H9 (cell line): ENCODE data around the gene PSMB1. TPM values are rescaled to one million over a fixed set of nuclear protein-coding genes. Genes with fewer than 3 reads are reported as not detected.
"Not testable (repeated sequence)": the region's sequence is repeated elsewhere in the genome, so short reads cannot be mapped to it uniquely, and the experiment has no call there.

Experiments
- DNase-seq: peaks from one replicate; pipeline ENCODE4 v3.0.0-alpha.2; 2017
- H2AFZ ChIP-seq: one replicate; pipeline ENCODE4 v1.6.1; 2013; ENCODE audit warnings: mild to moderate bottlenecking, low read length, control low read depth, moderate library complexity
- H2AK5ac ChIP-seq: 2 replicates; pipeline ENCODE4 v1.6.1; 2013; ENCODE audit warnings: low read length, control low read depth, mixed read lengths; ENCODE audit not compliant: insufficient read length
- H2BK120ac ChIP-seq: one replicate; pipeline ENCODE4 v1.6.1; 2013; ENCODE audit warnings: low read depth, mild to moderate bottlenecking, low read length, control low read depth, inconsistent platforms; ENCODE audit not compliant: poor library complexity, severe bottlenecking
- H2BK12ac ChIP-seq: 2 replicates; pipeline ENCODE4 v1.6.1; 2013; ENCODE audit warnings: low read length, control low read depth, mixed read lengths, low read depth; ENCODE audit not compliant: insufficient read length
- H2BK15ac ChIP-seq: 2 replicates; pipeline ENCODE4 v1.6.1; 2013; ENCODE audit warnings: low read depth, low read length, control low read depth
- H2BK20ac ChIP-seq: one replicate; pipeline ENCODE4 v1.6.1; 2013; ENCODE audit warnings: low read depth, mild to moderate bottlenecking, low read length, control low read depth, inconsistent platforms; ENCODE audit not compliant: poor library complexity, severe bottlenecking
- H2BK5ac ChIP-seq: 2 replicates; pipeline ENCODE4 v1.6.1; 2013; ENCODE audit warnings: low read length, control low read depth, mixed read lengths; ENCODE audit not compliant: insufficient read length
- H3K14ac ChIP-seq: 2 replicates; pipeline ENCODE4 v1.6.1; 2013; ENCODE audit warnings: low read length, control low read depth; ENCODE audit not compliant: insufficient read depth
- H3K18ac ChIP-seq: 2 replicates; pipeline ENCODE4 v1.6.1; 2013; ENCODE audit warnings: low read depth, mild to moderate bottlenecking, mixed read lengths, low read length, control low read depth; ENCODE audit not compliant: insufficient read length
- H3K23ac ChIP-seq: 2 replicates; pipeline ENCODE4 v1.6.1; 2013; ENCODE audit warnings: low read length, control low read depth, mixed read lengths, low read depth; ENCODE audit not compliant: insufficient read length
- H3K23me2 ChIP-seq: 2 replicates; pipeline ENCODE4 v1.6.1; 2013; ENCODE audit warnings: low read depth, mild to moderate bottlenecking, mixed read lengths, low read length, control low read depth; ENCODE audit not compliant: insufficient read length, poor library complexity, severe bottlenecking
- H3K27ac ChIP-seq: 2 replicates; pipeline ENCODE4 v1.5.1; 2013; ENCODE audit warnings: low read length, control low read depth, mixed read lengths, low read depth; ENCODE audit not compliant: insufficient read length
- H3K27me3 ChIP-seq: 2 replicates; pipeline ENCODE4 v1.6.1; 2013; ENCODE audit warnings: low read length, control low read depth, inconsistent platforms; ENCODE audit not compliant: insufficient read depth
- H3K4ac ChIP-seq: 2 replicates; pipeline ENCODE4 v1.6.1; 2013; ENCODE audit warnings: low read depth, mild to moderate bottlenecking, control low read depth, inconsistent platforms, low read length, moderate library complexity
- H3K4me1 ChIP-seq: 2 replicates; pipeline ENCODE4 v1.6.1; 2013; ENCODE audit warnings: low read length, control low read depth, inconsistent platforms; ENCODE audit not compliant: insufficient read depth
- H3K4me2 ChIP-seq: 2 replicates; pipeline ENCODE4 v1.6.1; 2013; ENCODE audit warnings: low read length, control low read depth, mixed read lengths; ENCODE audit not compliant: insufficient read length, insufficient read depth
- H3K56ac ChIP-seq: 2 replicates; pipeline ENCODE4 v1.6.1; 2013; ENCODE audit warnings: low read depth, mild to moderate bottlenecking, mixed read lengths, low read length, control low read depth; ENCODE audit not compliant: insufficient read length
- H3K79me1 ChIP-seq: 2 replicates; pipeline ENCODE4 v1.6.1; 2013; ENCODE audit warnings: low read depth, mild to moderate bottlenecking, moderate library complexity, low read length, control low read depth, inconsistent platforms; ENCODE audit not compliant: insufficient read depth, poor library complexity, severe bottlenecking
- H3K79me2 ChIP-seq: 2 replicates; pipeline ENCODE4 v1.6.1; 2013; ENCODE audit warnings: low read length, control low read depth, inconsistent platforms; ENCODE audit not compliant: insufficient read depth
- H3K9ac ChIP-seq: 2 replicates; pipeline ENCODE4 v1.6.1; 2013; ENCODE audit warnings: low read length, control low read depth, mixed read lengths; ENCODE audit not compliant: insufficient read length; ENCODE audit errors: extremely low read depth
- H3K9me3 ChIP-seq: one replicate; pipeline ENCODE4 v1.6.1; 2013; ENCODE audit warnings: low read depth, low read length, inconsistent platforms; ENCODE audit not compliant: control insufficient read depth
- H3T11ph ChIP-seq: one replicate; pipeline ENCODE4 v1.6.1; 2013; ENCODE audit warnings: mild to moderate bottlenecking, low read length, control low read depth, inconsistent platforms
- H4K20me1 ChIP-seq: one replicate; pipeline ENCODE4 v1.6.1; 2013; ENCODE audit not compliant: control insufficient read depth, insufficient read length, insufficient read depth
- H4K5ac ChIP-seq: 2 replicates; pipeline ENCODE4 v1.6.1; 2013; ENCODE audit warnings: low read depth, mild to moderate bottlenecking, mixed read lengths, low read length, control low read depth; ENCODE audit not compliant: insufficient read length
- H4K8ac ChIP-seq: replicated peaks from 2 replicates; pipeline ENCODE4 v1.6.1; 2013; ENCODE audit warnings: low read length, control low read depth, mixed read lengths, low read depth; ENCODE audit not compliant: insufficient read length
- H4K91ac ChIP-seq: 2 replicates; pipeline ENCODE4 v1.6.1; 2013; ENCODE audit warnings: low read depth, mild to moderate bottlenecking, moderate library complexity, mixed read lengths, low read length, control low read depth; ENCODE audit not compliant: insufficient read length
- H3K27ac Mint-ChIP-seq, 3 experiments: 2 replicates in 2 of 3; 3 replicates in 1 of 3; pipeline ENCODE4 v1.8.0; 2020 to 2021; ENCODE audit warnings: mixed read lengths in 3 of 3, mild to moderate bottlenecking in 1 of 3, moderate library complexity in 1 of 3
- H3K27me3 Mint-ChIP-seq: 2 replicates; pipeline ENCODE4 v1.8.0; 2021; ENCODE audit warnings: low read depth, mild to moderate bottlenecking, moderate library complexity, mixed read lengths
- H3K36me3 Mint-ChIP-seq, 3 experiments: 2 replicates in 2 of 3; 3 replicates in 1 of 3; pipeline ENCODE4 v1.8.0; 2020 to 2021; ENCODE audit warnings: low read depth in 3 of 3, mixed read lengths in 3 of 3; ENCODE audit not compliant: insufficient read depth in 1 of 3
- H3K4me1 Mint-ChIP-seq, 2 experiments: 2 replicates each; pipeline ENCODE4 v1.8.0; 2020; ENCODE audit warnings: mixed read lengths in 2 of 2
- H3K4me3 Mint-ChIP-seq, 2 experiments: 2 replicates in 1 of 2; 3 replicates in 1 of 2; pipeline ENCODE4 v1.8.0; 2020 to 2021; ENCODE audit warnings: mild to moderate bottlenecking in 2 of 2, mixed read lengths in 2 of 2, moderate library complexity in 1 of 2
- H3K9me3 Mint-ChIP-seq, 2 experiments: 2 replicates in 1 of 2; 3 replicates in 1 of 2; pipeline ENCODE4 v1.8.0; 2020; ENCODE audit warnings: mild to moderate bottlenecking in 2 of 2, mixed read lengths in 2 of 2, moderate library complexity in 1 of 2
- WGBS: extraction: QIAGEN DNeasy Blood & Tissue Kit; methylation state at CpG from one replicate; pipeline ENCODE4 v1.1.7; 2013; ENCODE audit warnings: missing lambda C conversion rate, low lambda C conversion rate, mixed read lengths; ENCODE audit not compliant: insufficient read length; ENCODE audit errors: extremely low coverage; 5-methylcytosine and 5-hydroxymethylcytosine counted together
- total RNA-seq: library from RNA; stranded (reverse); gene quantifications from 2 replicates; pipeline ENCODE4 v1.2.1, GENCODE V29; 2021

The PSMB1 gene
- total RNA-seq, 1 experiment from 2014 or later = 245 TPM

DNA sequence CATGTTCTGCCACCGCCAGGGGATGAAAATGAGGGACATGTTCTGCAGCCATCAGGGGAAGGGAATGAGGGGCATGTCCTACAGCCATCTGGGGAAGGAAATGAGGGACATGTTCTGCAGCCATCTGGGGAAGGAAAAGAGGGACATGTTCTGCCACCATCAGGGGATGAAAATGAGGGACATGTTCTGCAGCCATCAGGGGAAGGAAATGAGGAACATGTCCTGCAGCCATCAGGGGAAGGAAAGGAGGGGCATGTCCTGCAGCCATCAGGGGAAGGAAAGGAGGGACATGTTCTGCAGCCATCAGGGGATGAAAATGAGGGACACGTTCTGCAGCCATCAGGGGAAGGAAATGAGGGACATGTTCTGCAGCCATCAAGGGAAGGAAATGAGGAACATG lies 50.8 kb downstream of the PSMB1 start:
- not testable (repeated sequence) for H2BK20ac ChIP-seq, H3K27ac Mint-ChIP-seq, H3K9me3 ChIP-seq, H2BK15ac ChIP-seq, H3K4me3 Mint-ChIP-seq, H2AFZ ChIP-seq, H3K23ac ChIP-seq, H3K79me2 ChIP-seq, H2AK5ac ChIP-seq, DNase-seq, H3T11ph ChIP-seq, H4K5ac ChIP-seq, H3K4ac ChIP-seq, H2BK12ac ChIP-seq, H3K56ac ChIP-seq, H4K91ac ChIP-seq, H3K23me2 ChIP-seq, H3K4me2 ChIP-seq, H2BK120ac ChIP-seq, H4K20me1 ChIP-seq, H3K4me1 ChIP-seq, H3K18ac ChIP-seq, H4K8ac ChIP-seq, H3K14ac ChIP-seq, H2BK5ac ChIP-seq, H3K27ac ChIP-seq, H3K79me1 ChIP-seq, H3K27me3 ChIP-seq, H3K9ac ChIP-seq
- Mint-ChIP-seq H3K4me1 (peaks cover 17 to 20% of the 10 kb centered on the region in 2 experiments), H3K9me3 (peaks cover 23 to 28% of the 10 kb centered on the region in 2 experiments), H3K36me3 (peaks cover 1 to 22% (median 13%) of the 10 kb centered on the region in 3 experiments; a peak in 6 of 7 replicates), H3K27me3 (peaks cover 47% of the 10 kb centered on the region)
- no CpG with 5 or more reads among the region's 2 CpGs for WGBS
